Measurements from ENCODE around the gene AATK.
"Not testable (repeated sequence)": the region's sequence is repeated elsewhere in the genome, so short reads cannot be mapped to it uniquely, and the experiment has no call there.

Gene AATK

DNA sequence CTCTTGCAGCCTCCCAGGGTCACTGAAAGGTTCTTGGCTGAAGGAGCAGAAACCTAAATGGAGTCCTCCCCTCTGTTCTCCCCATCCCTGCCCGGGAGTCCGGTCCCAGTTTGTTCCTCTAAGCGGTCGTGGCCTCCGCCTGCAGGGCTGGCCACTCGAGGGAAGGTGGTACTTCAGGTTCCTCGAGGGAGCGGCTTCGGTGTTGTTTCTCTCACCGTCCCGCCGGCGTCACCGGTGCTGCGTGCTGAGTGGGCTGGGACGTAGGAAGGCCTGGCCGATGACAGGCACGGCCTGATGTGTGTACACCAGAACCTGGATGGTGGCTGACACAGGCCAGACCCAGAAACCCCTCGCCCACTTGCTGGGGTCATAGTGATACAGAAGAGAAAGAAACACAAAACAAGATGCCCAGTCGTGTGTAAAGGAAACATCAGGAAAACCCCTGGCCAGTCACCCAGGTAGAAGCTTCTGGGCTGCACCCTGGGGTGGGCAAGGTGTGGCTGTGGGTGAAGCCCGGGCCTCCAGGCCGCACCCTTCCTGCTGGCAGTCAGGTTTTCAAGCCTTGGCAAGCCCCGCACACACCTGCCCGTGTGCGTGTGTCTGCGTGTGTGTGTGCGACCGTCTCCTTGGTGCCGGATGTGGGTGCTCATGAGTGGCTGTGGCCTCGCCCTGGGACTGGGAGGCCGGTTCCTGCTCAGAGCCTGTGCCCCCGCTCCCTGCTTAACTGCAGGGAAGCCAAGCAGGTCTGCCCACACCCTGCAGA lies 79.1 kb downstream of the AATK start:
- peak in 2 of 3 experiments; percentile 8 to 18 for DNase-seq

DNA sequence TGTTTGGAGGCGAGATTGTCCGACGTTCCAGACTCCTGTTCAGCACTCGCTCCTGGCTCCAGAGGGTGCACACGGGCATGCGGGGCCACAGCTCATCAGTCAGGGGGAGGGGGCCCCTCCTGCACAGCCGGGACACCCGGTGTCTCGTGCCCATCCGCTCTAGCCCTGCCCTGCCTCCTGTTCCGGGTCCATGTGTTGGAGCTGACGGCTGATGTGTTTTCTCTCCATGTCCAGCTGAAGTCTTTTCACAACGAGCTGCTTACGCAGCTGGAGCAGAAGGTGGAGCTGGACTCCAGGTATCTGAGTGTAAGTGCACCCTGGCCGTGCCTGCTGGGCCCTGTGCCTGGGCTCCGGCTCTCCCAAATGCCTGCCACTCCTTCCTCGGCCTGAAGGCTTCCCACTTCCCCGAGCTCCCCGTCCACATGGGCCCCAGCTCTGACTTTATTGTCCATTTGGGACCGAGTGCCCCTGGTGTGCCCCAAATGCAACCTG lies 80.6 kb downstream of the AATK start:
- no peak for DNase-seq

DNA sequence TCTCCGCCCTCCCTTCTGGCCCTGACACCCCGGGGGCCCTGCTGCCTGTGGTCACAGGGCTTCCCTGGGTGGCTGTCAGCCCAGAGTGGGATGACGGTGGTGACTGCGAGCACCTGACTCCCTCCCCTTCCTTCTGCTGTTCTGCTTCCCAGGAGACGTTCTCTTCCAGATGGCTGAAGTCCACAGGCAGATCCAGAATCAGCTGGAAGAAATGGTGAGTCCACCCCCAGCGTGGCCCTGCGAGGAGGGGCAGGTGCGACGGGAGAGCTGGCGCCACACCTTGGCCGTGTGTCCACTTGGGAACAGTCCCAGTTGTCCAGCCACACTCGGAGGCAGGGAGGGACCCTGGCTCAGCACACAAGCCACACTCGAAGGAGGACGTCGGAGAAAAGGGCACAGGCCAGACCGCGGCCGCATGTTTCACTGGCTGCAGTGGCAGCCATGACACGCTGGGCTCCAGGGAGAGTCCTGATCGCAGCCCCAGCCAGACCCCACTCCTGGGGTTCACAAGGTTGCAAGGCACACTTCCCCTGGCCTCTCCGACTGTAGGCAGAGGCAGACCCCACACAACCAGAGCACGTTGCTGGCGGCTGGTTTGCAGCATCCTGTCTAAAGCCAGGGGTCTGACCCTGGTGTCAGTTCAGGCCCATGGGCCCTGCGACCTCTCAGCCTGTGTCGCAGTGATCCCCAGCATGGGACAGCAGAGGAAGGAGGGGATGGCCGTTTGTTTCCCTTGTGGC lies 81.2 kb downstream of the AATK start:
- DNase-seq: no peak

DNA sequence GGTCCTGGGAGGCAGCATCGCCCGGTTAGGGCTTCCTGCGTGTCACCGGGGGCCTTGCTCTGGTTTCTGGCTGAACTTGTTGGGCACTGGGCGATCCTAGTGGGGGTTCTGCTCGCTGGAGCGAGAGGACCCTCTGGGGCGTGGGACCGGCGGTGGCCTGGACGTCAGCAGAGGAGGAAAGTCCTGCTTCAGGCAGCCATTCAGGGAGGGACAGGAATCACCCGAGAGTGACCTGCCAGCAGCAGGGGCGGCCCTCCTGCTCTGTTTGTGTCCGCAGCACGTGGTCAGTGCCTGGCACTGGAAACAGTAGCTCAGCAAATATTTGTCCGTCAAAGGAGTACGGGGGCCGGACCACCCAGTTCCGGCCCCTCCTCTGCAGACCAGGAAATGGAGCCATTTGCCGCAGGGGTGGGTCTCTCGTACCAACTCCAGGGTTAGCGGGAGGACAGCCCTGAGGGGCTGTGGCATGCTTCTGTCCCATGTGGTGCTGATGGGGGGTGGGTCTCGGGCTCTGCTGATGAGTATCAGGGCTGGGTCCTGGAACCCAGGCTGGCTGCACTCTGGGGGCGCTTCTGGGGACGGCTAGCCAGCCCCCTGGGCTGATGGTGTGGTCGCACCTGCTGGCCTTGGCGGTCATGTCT lies 82.8 kb downstream of the AATK start:
- DNase-seq: peak in 1 of 3 experiments; percentile 4

DNA sequence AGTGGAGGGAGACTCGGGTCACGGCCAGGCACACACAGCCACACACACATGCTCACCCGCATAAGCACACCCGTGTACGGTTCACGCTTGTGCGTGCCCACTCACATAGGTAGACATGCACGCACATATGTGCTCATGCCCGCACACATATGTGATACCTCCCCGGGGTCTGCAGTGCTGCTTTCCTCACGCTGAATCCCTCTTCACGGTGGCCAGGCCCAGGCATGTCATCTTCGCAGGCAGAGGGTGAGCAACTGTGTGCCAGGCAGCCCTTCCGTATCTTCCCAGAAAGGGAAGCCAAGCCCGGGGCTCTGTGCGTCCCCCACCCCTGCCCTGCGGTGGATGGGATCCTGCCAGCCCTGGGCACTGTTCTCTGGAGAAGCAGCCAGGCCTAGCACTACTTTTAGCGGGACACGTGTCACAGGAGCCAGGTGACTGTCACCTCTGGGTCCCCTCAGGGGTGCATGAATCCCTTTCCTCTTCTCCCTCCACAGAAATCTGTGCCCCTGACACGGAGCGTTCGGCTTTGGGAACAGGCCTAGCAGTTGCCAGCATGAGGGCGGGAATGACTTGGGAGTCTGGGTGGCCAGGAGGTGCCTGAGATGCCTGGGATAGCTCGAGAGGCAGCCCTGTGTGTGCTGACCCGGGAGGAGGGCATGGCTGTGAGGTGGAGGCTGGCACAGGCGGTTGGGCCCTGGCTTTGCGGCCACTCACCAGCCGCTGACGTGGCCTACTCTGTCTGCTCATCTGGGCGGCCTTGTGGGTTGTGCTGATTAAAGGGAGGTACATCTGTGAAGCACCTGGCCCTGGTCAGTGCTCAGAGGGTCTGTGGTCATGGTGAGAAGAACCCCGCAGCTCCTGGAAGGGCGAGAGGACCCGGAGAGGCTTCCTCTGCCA lies 83.6 kb downstream of the AATK start:
- DNase-seq: no peak

DNA sequence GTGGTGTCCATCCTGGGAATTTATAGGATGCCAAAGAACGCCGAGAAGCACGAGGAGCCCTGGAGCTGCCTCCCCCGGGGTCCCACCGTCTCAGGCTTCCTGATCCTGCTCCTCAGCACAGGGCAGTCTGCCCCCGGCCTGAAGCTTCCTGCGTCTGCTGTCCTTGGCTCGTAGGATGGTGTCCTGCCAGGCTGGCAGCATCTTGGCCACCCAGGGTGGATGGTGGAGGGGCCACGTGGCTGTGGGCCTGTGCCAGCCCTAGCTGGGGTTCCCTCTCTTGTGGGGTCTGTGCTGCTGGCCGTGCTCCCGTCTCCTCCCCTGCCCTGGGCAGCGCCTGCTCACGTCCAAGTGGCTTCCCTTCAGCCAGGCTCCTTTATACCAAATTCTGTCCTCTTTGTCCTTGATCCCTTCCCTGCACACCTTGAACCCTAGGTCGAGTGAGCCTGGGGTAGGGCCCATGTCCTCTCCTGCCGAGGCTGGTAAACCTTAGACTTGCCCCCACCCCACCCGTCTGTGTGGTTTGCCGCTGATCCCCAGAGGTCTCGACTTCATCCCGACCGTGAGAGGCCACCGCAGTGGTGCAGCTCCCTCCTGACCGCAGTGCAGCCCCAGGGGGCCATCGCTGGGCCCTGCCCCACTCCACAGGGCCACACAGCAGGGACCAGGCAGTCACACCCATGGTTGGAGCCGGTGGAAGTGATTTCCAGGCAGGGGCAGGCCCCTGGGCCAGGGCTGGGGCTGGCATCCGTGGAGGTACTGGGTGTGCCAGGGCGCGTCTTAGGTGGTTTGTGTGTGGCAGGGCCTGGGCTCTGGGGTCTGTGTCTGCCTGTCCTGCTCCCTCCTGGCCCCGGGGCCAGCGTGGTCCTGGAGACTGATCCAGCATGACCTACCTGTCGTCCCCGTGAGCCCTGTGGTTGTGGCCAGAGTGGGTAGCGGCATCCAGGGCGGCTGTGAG lies 84.5 kb downstream of the AATK start:
- DNase-seq: no peak

DNA sequence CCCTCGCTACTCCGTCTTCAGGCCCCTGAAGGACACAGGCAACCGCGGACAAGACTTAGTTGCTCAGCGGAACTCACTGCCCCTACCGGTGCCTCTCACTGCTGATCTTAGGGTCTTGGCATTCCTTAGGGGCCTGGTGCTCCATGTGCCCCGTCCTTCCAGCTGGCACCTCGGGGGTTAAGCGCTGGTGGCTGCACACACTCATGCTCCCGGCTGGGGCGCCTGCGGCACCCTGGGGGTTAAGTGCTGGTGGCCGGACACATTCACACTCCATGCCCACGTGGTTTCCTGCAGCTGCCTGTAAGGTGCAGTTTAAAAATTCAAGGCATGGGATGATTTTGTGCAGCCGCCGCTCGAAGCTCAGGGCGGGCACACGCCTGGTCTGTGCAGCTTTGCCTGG lies 86.0 kb downstream of the AATK start:
- DNase-seq: peak in 2 of 3 experiments; percentile 39 to 65

DNA sequence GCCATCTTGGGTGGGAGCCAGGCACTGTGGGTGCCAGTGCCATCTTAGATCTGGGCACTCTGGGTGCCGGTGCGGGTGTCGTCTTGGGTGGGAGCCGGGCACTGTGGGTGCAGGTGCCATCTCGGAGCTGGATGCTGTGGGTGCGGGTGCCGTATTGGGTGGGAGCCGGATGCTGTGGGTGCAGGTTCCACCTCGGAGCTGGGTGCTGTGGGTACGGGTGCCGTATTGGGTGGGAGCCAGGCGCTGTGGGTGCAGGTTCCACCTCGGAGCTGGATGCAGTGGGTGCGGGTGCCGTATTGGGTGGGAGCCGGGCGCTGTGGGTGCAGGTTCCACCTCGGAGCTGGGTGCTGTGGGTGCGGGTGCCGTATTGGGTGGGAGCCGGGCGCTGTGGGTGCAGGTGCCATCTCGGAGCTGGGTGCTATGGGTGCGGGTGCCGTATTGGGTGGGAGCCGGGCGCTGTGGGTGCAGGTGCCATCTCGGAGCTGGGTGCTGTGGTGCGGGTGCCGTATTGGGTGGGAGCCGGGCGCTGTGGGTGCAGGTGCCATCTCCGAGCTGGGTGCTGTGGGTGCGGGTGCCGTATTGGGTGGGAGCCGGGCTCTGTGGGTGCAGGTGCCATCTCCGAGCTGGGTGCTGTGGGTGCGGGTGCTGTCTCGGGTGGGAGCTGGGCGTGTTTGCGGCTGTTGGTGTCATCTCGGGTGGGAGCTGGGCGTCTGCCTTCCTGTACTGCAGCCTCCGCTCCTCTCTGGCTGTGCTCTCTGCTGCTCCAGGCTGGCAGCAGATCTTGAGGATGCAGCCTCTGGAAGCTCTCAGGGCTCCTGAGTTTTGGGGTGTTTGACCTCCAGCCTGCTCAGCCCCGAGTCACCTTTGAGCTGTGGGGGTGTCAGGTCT lies 87.8 kb downstream of the AATK start:
- not testable (repeated sequence) for DNase-seq

DNA sequence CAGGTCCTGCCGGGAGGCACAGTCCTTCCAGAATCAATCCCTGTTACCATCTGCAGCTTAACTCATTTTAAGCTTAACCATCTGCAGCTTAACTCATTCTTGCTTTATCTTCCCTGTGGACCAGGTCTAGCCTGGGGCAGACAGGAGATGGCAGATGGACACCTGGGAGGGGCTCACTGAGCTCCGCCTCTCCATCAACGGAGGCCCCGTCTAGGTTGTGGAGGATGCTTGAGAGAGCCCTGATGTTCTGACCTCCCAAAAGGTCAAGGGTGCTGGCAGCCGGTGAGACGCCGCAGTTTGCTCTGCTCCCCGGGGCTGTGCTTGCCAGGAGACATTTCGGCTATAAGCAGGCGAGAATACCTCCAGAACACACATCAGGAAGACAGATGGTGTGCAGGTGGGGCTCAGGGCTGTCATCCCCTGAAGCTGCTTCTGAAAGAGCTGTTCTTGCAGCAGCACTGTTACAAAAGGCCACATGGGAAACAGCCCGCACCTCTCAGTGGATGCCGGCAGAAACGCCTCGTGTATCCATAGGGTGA lies 89.8 kb downstream of the AATK start:
- DNase-seq: peak; percentile 45 to 82 (median 76)

DNA sequence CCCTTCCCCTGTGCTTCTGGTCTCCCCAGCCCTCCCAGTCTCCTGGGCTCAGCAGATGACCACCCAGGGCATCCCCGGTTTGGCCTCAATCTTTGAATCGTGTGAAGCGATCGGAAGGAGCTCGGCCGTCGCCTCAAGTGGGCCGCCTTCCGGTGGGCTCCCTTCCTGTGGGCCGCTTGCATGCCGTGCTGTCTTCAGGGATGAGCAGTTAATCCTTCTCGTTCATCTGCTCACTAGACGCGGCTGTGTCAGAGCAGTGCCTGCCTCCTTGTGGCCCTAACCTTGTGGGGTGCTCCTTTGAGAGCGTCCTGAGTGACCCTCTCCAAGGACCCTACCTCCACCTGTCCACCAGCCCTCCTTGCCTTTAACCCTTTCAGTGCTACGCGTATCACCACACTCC lies 90.7 kb downstream of the AATK start:
- DNase-seq: no peak

DNA sequence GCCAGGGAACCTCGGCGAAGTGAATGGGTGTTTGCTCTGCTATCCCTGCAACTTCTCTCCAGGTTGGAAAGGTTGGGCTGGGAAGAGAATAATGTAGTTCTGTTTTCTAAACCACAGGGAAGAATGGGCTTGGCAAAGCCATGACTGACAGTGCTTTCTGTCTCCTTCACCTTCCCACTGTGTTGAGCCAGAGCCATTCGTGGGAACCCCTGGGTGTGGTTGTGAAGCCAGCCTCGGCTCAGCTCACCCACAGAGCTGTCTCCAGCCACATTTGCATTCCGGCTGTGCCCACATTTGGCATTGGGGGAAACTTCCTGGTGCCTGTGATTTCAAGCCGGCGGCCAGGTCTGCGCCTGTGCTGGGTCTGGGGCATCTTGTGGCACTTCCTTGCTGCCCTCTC lies 91.1 kb downstream of the AATK start:
- no peak for DNase-seq

DNA sequence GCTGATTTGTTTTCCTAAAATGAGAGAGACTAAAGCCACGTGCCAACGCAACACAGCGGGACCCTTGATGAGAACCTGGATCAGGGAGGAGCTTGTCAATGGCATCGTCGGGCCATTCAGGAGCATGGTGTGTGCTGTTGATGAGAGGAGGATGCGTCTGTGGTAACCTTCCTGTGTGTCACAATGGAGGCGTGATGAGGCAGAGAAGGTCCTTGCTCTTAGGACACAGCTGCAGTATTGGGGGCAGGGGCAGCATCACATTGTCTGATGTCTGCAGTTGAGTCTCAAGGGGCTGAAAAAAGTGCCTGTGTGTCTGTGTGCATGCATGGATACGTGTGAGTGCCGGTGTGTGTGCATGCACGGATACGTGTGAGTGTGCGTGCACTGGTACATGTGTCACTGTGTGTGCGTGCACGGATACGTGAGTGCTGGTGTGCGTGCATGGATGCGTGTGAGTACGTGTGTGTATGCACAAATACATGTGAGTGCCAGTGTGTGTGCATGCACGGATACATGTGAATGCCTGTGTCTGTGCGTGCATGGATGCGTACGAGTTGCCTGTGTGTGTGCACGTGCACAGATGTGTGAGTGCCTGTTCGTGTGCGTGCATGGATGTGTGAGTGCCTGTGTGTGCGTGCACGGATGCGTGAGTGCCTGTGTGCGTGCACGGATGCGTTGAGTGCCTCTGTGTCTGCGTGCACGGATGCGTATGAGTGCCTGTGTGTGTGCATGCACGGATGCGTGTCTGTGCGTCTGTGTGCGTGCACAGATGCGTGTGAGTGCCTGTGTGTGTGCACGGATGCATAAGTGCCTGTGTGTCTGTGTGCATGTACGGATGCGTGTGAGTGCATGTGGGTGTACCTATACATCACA lies 91.8 kb downstream of the AATK start:
- no peak for DNase-seq

DNA sequence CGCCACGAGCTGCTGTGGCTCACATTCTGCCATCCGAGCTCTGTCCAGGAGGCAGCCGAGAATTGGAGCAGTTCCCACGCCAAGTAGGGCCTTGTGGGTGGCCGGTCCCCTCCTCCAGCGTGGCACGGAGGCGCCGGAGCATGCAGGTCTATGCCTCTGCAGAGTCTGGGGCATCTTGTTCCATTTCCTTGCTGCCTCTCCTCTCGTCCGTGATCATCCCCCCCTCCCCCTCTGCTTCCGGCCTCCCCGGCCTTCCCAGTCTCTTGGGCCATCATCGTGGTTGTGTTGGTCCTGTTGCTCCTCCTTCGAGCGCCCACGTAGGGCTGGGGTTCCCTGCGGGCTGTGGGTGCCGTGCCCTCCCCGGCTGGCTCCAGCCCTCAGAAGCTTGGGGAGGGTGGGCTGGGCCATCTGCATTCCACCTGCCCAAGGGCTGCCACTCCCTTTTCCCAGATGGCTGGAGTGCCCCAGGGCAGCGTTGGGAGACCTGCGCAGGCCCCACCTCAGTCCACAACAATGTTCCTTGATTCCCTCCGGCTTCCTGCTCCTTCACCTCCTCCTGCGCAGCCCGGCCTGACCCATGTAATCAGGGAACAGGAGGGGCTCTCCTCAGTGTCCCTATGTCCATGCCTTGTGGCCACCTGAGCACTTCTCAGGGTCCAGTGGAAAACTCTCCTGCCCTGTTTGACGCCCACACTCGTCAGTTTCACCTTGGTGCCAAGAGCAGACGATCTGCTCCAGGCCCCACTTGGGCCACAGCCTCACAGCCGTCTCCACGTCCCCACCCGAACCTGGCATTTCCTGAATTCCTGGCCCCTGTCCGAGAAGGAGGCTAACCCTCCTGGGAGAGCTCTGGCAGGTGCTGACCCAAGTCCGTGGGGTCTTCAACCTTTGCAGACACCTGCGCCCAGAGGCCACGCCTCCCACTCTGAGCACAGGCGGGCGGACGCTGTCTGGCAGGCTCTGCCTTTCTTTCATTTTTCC lies 94.0 kb downstream of the AATK start:
- no peak for DNase-seq

DNA sequence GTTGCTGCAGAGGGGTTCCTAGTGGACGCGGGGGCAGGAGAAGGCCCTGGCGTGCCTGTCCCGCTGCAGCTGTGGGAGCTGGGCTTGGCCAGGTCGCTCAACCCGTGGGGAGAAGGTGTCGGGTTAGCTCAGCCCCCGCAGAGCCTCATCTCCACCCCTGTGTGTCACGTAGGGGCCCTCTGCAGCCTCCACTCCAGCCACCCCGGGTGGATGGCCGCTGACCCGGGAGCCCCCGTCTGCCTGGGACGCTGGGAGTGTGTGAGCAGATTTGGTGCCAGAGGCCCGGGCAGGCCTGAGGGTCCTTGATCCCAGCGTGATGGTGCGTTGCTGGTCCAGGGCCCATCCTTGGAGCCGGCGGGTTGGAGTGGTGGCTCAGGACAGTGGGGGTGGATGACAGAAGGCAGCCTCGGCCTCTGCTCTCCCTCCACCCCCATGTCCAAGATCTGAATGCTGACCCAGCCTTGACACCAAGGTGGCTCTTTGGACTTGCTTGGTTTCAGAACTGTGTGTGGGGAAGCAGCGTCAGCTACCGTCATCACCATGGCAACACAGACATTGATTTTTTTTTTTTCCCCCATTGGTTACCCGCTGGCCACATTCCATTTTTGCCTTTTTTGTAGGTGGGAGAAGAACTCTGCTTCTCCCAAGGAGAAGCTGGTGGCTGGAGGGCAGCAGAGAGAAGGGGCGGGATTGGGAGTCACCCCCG lies 95.3 kb downstream of the AATK start:
- DNase-seq: no peak

DNA sequence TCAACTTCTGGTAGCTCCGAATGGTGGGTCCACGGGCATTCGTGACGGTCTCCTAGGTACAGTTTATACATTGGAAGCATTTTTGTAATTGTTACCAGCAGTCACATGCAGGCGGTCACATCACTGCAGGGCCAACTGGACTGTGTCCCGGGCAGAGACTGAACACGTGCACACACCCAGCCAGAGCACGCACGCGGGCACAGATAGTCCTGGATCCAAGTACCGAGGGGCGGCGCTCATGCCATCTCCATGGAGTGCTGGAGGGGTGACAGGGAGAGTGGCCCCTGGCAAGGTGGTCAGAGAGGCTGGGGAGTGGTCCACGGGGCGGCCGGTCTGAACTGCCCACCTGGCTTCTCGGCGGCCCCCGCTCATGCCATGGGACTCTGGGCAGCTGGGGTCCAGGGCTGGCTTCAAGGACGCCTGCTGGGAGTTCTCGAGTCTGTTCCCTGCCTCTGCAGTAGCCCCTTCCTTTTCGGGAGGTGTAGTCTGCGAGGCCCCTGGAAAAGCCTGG lies 96.8 kb downstream of the AATK start:
- no peak for DNase-seq

DNA sequence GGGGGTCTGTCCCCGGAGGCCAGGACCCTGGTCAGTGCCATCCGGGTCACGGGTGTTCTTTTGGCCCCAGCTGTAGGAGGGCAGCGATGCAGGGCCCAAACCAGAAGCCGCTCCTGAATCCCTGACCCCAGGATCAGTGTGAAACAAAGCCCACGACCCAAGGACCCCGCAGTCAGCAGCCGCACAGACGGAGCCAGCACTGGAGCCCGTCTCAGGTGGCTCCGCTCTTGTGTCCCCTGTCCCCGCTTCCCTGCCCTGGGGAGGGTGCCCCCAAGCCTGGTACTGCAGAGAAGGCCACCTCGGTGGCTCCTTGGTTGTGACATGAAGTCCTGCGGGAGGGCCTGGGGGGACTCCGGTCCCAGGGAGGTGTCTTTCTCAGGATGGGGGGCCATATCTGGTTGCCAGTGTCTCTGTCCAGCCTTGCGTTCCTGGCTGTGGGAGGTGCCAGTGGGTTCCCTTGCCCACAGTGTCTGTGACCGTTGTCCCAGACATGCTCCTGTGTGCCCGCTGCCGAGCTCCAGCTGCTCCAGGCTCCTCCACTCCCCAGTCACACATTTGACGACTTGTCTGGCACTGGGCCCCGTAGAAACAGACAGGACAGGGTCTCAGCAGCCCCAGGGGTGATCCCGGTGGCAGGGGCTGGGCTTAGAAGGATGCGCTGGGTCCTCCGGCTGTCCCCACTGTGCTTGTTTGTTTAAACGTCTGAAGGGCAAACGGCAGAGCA lies 97.4 kb downstream of the AATK start:
- no peak for DNase-seq
